ENCODE measurements around the gene PNRC1.

The PNRC1 gene

DNA sequence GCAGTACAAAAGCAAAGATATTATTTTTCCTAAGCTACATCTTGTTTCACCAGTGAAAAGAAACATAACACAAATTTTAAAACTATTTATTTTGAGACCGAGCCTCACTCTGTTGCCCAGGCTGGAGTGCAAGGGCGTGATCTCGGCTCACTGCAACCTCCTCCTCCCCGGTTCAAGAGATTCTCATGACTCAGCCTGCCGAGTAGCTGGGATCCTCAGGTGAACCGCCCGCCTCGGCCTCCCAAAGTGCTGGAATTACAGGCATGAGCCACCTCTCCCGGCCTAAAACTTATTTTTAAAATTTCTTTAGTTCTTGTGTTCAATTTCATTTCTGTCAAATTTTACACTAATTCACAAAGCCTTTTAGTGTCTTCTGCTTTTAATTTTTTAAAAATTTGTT is 31.4 kb downstream of the PNRC1 start:
- ChIA-PET CTCF (interaction anchor here (1.2 to 2.0 kb wide), 3 partner anchors 129 to 149 kb away, joined by 3 to 6 read pairs (median 3); partner anchors contain the start of gene RNGTT), POLR2A (no interaction called here)
- H3K4me3 ChIP-seq (ENCODE audit: low read depth, low read length): no peak overlapping the region
- TF ChIP-seq, protein P1, sequence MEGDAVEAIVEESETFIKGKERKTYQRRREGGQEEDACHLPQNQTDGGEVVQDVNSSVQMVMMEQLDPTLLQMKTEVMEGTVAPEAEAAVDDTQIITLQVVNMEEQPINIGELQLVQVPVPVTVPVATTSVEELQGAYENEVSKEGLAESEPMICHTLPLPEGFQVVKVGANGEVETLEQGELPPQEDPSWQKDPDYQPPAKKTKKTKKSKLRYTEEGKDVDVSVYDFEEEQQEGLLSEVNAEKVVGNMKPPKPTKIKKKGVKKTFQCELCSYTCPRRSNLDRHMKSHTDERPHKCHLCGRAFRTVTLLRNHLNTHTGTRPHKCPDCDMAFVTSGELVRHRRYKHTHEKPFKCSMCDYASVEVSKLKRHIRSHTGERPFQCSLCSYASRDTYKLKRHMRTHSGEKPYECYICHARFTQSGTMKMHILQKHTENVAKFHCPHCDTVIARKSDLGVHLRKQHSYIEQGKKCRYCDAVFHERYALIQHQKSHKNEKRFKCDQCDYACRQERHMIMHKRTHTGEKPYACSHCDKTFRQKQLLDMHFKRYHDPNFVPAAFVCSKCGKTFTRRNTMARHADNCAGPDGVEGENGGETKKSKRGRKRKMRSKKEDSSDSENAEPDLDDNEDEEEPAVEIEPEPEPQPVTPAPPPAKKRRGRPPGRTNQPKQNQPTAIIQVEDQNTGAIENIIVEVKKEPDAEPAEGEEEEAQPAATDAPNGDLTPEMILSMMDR (IDR thresholded peaks at IDR 0.05; ENCODE audit: insufficient read depth, low read length, missing control alignments): no peak
- no peak for DNase-seq (ENCODE audit: low read depth, low spot score)

GRCh38 chr6:89116702-89117101 is 36.2 kb downstream of the PNRC1 start:
- no peak for DNase-seq (ENCODE audit: low read depth, low spot score)
- ChIA-PET POLR2A (no interaction called here), CTCF (interaction anchor here (1.0 to 8.3 kb wide), 3 partner anchors 31 to 134 kb away, joined by 4 to 88 read pairs (median 9); no protein-coding TSS in a partner anchor)
- H3K4me3 ChIP-seq (ENCODE audit: low read depth, low read length): no peak overlapping the region; the same call in 1 of the 2 replicates
- TF ChIP-seq, protein P1 (IDR thresholded peaks at IDR 0.05; ENCODE audit: insufficient read depth, low read length, missing control alignments): no peak

DNA sequence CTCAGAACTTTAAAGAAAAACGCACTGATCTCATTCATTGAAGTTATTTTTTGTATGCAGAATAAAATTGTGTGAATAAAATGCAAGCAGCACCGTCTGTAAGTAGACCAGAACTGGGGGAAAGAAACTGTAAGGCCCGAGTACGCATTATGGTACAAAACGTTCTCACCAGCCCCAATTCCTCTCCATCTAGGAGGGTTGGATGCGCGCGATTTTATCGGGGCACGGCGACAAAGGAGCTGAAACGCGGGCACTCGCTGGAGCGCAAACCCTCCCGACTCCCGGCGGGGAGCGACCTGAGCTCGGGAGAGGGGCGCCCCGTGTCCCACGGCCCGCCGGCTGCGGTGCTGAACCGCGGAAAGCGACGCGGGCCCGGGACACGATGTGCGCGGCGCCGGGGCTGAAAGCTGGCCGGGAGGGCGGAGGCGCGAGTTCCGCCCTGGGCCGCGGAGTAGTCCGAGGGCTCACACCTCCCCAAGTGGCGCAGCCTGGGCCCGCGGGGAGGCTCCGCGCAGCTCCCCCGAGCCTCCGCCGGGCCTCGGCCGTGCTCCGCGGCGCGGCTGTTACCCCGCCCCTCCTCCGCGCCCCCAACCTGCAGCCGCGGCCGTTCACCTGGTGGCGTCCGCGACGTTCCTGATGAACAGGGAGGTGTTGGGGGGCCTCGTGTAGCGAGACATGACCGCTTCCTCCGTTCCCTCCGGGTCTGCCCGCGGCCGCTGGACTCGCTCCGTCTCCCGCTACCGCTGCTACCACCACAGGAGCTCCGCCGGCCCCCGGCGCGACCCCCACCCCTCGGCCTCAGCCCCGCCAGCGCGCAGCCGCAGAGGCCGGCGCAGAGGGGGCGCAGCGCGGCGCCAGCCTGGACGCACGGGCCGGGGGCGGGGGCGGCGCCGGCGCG is 36.9 kb downstream of the PNRC1 start, which contains the start of gene SRSF12:
Gene SRSF12 (minus strand): TSS at position 861 of the 898 bp plus-strand sequence. CDS start 184 bp downstream, at position 677.
- CTCF ChIA-PET: interaction anchor here (1.0 to 8.3 kb wide), 3 partner anchors 32 to 134 kb away, joined by 4 to 88 read pairs (median 9); no protein-coding TSS in a partner anchor
- TF ChIP-seq, protein P1 (IDR thresholded peaks at IDR 0.05; ENCODE audit: insufficient read depth, low read length, missing control alignments): no peak
- DNase-seq (ENCODE audit: low read depth, low spot score): no peak
- H3K4me3 ChIP-seq (ENCODE audit: low read depth, low read length): peak within 1 kb of the TSS; percentile 57
- POLR2A ChIA-PET: no interaction called here

- CTCF ChIA-PET: interaction anchor here (0.8 to 8.3 kb wide), 3 partner anchors 9 to 136 kb away, joined by 3 to 88 read pairs (median 5); no protein-coding TSS in a partner anchor
- POLR2A ChIA-PET: no interaction called here
- no peak overlapping the region for H3K4me3 ChIP-seq (ENCODE audit: low read depth, low read length)
- TF ChIP-seq, protein P1 (IDR thresholded peaks at IDR 0.05; ENCODE audit: insufficient read depth, low read length, missing control alignments): no peak
- DNase-seq (ENCODE audit: low read depth, low spot score): no peak
Observed at GRCh38 chr6:89118931-89119330, 38.4 kb downstream of the PNRC1 start.

DNA sequence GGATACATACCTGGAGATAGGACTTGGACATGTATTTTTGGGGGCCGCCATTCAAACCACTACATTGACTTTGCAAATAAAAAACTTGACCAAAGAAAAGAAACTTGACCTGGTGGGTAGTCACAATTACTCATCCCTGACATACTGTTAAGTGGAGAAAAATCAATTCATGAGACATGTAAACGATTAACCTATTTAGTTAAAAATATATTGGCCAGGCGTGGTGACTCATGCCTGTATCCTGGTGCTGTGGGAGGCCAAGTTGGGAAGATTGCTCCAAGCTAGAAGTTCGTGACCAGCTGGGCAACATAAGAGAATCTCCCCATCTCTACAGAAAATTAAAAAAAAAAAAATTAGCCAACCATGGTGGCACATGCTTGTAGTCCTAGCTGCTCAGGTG is 39.8 kb downstream of the PNRC1 start:
- TF ChIP-seq, protein P1 (IDR thresholded peaks at IDR 0.05; ENCODE audit: insufficient read depth, low read length, missing control alignments): no peak
- H3K4me3 ChIP-seq (ENCODE audit: low read depth, low read length): no peak overlapping the region
- no peak for DNase-seq (ENCODE audit: low read depth, low spot score)
- ChIA-PET POLR2A (no interaction called here), CTCF (interaction anchor here (1.1 to 8.3 kb wide), 4 partner anchors 11 to 137 kb away, joined by 3 to 88 read pairs (median 15); no protein-coding TSS in a partner anchor)

GRCh38 chr6:89121934-89122333 is 41.4 kb downstream of the PNRC1 start:
- CTCF ChIA-PET: interaction anchor here (1.1 to 8.3 kb wide), 10 partner anchors 10 to 250 kb away, joined by 3 to 88 read pairs (median 5); no protein-coding TSS in a partner anchor
- TF ChIP-seq, protein P1 (IDR thresholded peaks at IDR 0.05; ENCODE audit: insufficient read depth, low read length, missing control alignments): no peak
- DNase-seq (ENCODE audit: low read depth, low spot score): no peak
- POLR2A ChIA-PET: no interaction called here
- no peak overlapping the region for H3K4me3 ChIP-seq (ENCODE audit: low read depth, low read length)
